Measurements from ENCODE around the gene WDR38. TPM values are rescaled to one million over a fixed set of nuclear protein-coding genes. Genes with fewer than 3 reads are reported as not detected.
A peak's percentile ranks its signal among the peaks of the same experiment; 100 is the strongest.

Gene WDR38
- total and polyA plus RNA-seq, 9 of the 15 experiments (the other 6 are each of a cell fraction or from before 2014, with no cell fraction given), result not detected

GRCh38 chr9:124834591-124834990 lies 18.7 kb upstream of the WDR38 start:
- ATAC-seq (no peak), FAIRE-seq (no peak), DNase-seq (ENCODE audit: extremely low read depth in 1 of 4, low spot score in 3 of 4) (peak in 1 of 4 experiments; percentile 6)
- Histone ChIP-seq H3K9me1 (ENCODE audit: control insufficient read depth, insufficient read depth, low read length) (no peaks in the 10 kb centered on the region), H3K9me3 (replicated peaks; ENCODE audit: control insufficient read depth, insufficient read depth, low read depth, low read length) (no peaks in the 10 kb centered on the region), H3K4me3 (no peak overlapping the region), H3K27ac (ENCODE audit: extremely low read depth, low read depth, low read length) (no peak overlapping the region), H3K27me3 (ENCODE audit: control insufficient read depth in 2 of 2, insufficient read depth in 2 of 2, low read length in 2 of 2) (no peaks in the 10 kb centered on the region), H2AFZ (ENCODE audit: low read depth, low read length) (no peak overlapping the region), H3K4me2 (ENCODE audit: insufficient read depth, low read length) (no peak overlapping the region), H4K20me1 (replicated peaks; ENCODE audit: control insufficient read depth, insufficient read depth, low read length) (no peaks in the 10 kb centered on the region), H3K9ac (ENCODE audit: insufficient read depth in 1 of 2, low read depth in 2 of 2, low read length in 2 of 2) (peak overlapping the region in 1 of 2 experiments; percentile 68; a peak in 2 of 4 replicates), H3K79me2 (ENCODE audit: control insufficient read depth, insufficient read depth, low read length) (no peaks in the 10 kb centered on the region), H3K36me3 (ENCODE audit: control insufficient read depth, insufficient read depth, low read length) (no peaks in the 10 kb centered on the region), H3K4me1 (replicated peaks in 1 of 2; ENCODE audit: control insufficient read depth in 2 of 2, insufficient read depth in 2 of 2, low read length in 2 of 2) (peaks cover 8 to 23% of the 10 kb centered on the region in 2 experiments; a peak in 4 of 5 replicates)
- intact Hi-C loops (cut with micrococcal nuclease) (no loop called here), in situ Hi-C loops (cut with MboI) (no loop called here)
- 45% methylated on average over 7 of the region's 7 CpGs for WGBS (ENCODE audit: insufficient coverage, low coverage, missing lambda C conversion rate)
- no TSS peak for BruUV-seq (replicated peaks)
- ChIA-PET POLR2A (interaction anchor here (0.6 to 1.3 kb wide), 5 partner anchors 10 to 37 kb away, joined by 3 to 5 read pairs (median 3); partner anchors contain the start of genes ARPC5L and RPL35), CTCF (ENCODE audit: low intra/inter-chr PET ratio) (no interaction called here)
- TF ChIP-seq XRCC4 (IDR thresholded peaks at IDR 0.05; ENCODE audit: extremely low read depth, insufficient read depth, insufficient read length), result no peak
- TF ChIP-seq U2AF1 (optimal IDR thresholded peaks at IDR 0.05; ENCODE audit: low read depth, low read length), result no peak
- no peak for TF ChIP-seq SMAD2 (IDR thresholded peaks at IDR 0.05; ENCODE audit: low read depth, low read length)
- no peak for TF ChIP-seq ZNF134 (CRISPR knock-in tag; conservative IDR thresholded peaks at IDR 0.05)
- no peak for TF ChIP-seq CBFA2T2 (conservative IDR thresholded peaks at IDR 0.05)
- TF ChIP-seq ZBTB43 (CRISPR knock-in tag; IDR thresholded peaks at IDR 0.05), result no peak
- TF ChIP-seq ZNF76 (CRISPR knock-in tag; IDR thresholded peaks at IDR 0.05; ENCODE audit: borderline replicate concordance), result no peak
- no peak for TF ChIP-seq TSHZ1 (CRISPR knock-in tag; IDR thresholded peaks at IDR 0.05)
- no peak for TF ChIP-seq HNRNPK (IDR thresholded peaks at IDR 0.05; ENCODE audit: low read depth, low read length, poor library complexity, severe bottlenecking)

Measured in K562 (cell line).